ENCODE data around the gene MPC1L. TPM values are rescaled to one million over a fixed set of nuclear protein-coding genes. Genes with fewer than 3 reads are reported as not detected.

Gene MPC1L
- total RNA-seq, 6 experiments from 2014 or later: not detected

DNA sequence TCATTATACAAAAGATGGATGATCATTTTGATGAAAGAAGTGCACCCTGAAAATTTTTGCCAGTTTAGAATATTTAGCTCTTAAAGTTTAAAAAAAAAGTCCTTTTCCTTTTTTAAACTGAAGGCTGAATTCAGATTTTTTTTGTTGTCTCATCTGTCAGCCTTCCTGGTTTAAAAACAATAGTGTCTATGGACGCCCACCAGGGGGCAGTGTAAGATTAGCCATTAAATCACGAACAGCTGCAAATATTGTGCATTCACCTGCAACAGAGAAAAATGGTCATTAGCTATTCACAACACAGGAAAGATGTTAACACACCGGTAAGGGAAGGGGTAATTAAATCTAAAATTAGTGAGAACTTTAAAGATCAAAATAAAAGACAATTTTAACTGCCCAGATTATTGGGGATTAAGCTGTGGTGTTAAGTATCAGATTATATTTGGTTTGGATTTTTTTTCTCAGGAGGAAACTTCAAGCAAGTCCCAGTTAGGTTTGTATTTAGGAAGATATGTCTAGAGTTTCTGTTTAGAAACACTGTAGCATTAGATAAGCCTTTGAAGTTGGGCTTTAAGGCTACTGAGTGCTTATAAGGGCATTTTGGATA, 28.5 kb downstream of the MPC1L start:
- DNase-seq: peak; percentile 36
- peak; percentile 86 for TF ChIP-seq CTCF (IDR thresholded peaks at IDR 0.05)
- Mint-ChIP-seq H3K4me1 (ENCODE audit: low read depth) (no peaks in the 10 kb centered on the region), H3K4me3 (no peak overlapping the region), H3K9me3 (no peaks in the 10 kb centered on the region), H3K27ac (no peak overlapping the region), H3K36me3 (ENCODE audit: low read depth) (no peaks in the 10 kb centered on the region; the same call in 1 of the 2 replicates), H3K27me3 (ENCODE audit: insufficient read depth) (no peaks in the 10 kb centered on the region; the same call in 1 of the 2 replicates)

GRCh38 chrX:40652664-40653063, 29.4 kb downstream of the MPC1L start:
- no peak overlapping the region for H3K4me3 Mint-ChIP-seq
- 0 out of 2 replicates have a peak overlapping the region, but pooled peaks have one; percentile 7 for H3K27ac Mint-ChIP-seq
- H3K9me3 Mint-ChIP-seq: no peaks in the 10 kb centered on the region
- H3K4me1 Mint-ChIP-seq (ENCODE audit: low read depth): no peaks in the 10 kb centered on the region
- no peak for TF ChIP-seq CTCF (IDR thresholded peaks at IDR 0.05)
- H3K36me3 Mint-ChIP-seq (ENCODE audit: low read depth): no peaks in the 10 kb centered on the region; the same call in 1 of the 2 replicates
- no peak for DNase-seq
- H3K27me3 Mint-ChIP-seq (ENCODE audit: insufficient read depth): no peaks in the 10 kb centered on the region; the same call in 1 of the 2 replicates

DNA sequence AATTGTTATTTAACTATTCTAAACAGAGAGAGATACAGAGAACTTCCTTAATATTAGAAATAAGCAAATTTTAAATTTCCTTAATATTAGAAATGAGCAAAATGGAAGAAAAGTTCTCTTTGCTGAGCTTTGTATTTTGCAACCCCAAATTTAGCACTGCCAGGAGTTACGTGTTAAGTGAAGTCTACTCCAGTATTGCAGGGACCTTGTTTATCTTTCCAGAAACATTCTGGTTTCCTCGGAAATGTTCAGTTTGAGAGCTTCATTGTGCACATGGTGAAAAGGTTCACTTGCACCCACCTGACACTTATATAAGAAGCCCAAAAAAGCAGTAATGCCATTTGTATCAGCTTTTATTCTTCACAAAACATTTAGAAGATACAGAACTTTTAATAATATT, 30.3 kb downstream of the MPC1L start:
- TF ChIP-seq CTCF (IDR thresholded peaks at IDR 0.05): no peak

GRCh38 chrX:40660381-40660780, 37.2 kb downstream of the MPC1L start:
- H3K4me3 Mint-ChIP-seq: no peak overlapping the region
- no peak for DNase-seq
- no peak overlapping the region for H3K27ac Mint-ChIP-seq
- no peaks in the 10 kb centered on the region; the same call in 1 of the 2 replicates for H3K27me3 Mint-ChIP-seq (ENCODE audit: insufficient read depth)
- no peaks in the 10 kb centered on the region; the same call in 1 of the 2 replicates for H3K4me1 Mint-ChIP-seq (ENCODE audit: low read depth)
- no peaks in the 10 kb centered on the region for H3K36me3 Mint-ChIP-seq (ENCODE audit: low read depth)
- no peak for TF ChIP-seq CTCF (IDR thresholded peaks at IDR 0.05)
- H3K9me3 Mint-ChIP-seq: no peaks in the 10 kb centered on the region

More for the DNA sequence above, 30.3 kb downstream of the MPC1L start:
- DNase-seq: no peak
- no peaks in the 10 kb centered on the region for H3K4me1 Mint-ChIP-seq (ENCODE audit: low read depth)
- no peaks in the 10 kb centered on the region; the same call in 1 of the 2 replicates for H3K36me3 Mint-ChIP-seq (ENCODE audit: low read depth)
- no peaks in the 10 kb centered on the region for H3K9me3 Mint-ChIP-seq
- H3K27ac Mint-ChIP-seq: no peak overlapping the region
- no peak overlapping the region for H3K4me3 Mint-ChIP-seq
- no peaks in the 10 kb centered on the region; the same call in 1 of the 2 replicates for H3K27me3 Mint-ChIP-seq (ENCODE audit: insufficient read depth)

DNA sequence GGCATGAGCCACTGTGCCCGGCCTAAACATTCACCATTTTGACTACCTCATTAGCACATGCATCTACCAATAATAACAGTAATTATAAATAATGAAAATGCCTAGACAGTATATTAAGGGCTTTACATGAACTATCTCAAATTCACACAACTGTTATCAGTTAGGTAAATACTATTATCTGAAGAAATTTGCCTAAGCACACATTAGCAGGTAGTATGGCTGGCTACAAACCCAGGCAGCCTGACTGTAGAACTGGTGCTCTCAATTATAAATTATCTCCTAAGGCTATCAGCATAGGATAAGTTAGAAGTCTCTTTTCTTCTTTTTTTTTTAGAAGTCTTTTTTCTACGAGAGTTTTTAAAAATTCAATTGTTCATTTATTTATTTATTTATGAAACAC, 38.3 kb downstream of the MPC1L start:
- no peaks in the 10 kb centered on the region; the same call in 1 of the 2 replicates for H3K4me1 Mint-ChIP-seq (ENCODE audit: low read depth)
- H3K4me3 Mint-ChIP-seq: no peak overlapping the region
- no peak overlapping the region for H3K27ac Mint-ChIP-seq
- H3K36me3 Mint-ChIP-seq (ENCODE audit: low read depth): no peaks in the 10 kb centered on the region
- no peaks in the 10 kb centered on the region for H3K9me3 Mint-ChIP-seq
- no peak for DNase-seq
- H3K27me3 Mint-ChIP-seq (ENCODE audit: insufficient read depth): no peaks in the 10 kb centered on the region; the same call in 1 of the 2 replicates
- no peak for TF ChIP-seq CTCF (IDR thresholded peaks at IDR 0.05)

All from HFFc6 (cell line).